Activated CD4-positive, alpha-beta T cell treated with anti-CD3 and anti-CD28 coated beads, Interleukin-2, amount 10 ng/mL, durations not matched to agents 7 days and 5 days (primary cell): ENCODE results near the gene TAS1R3. TPM values are rescaled to one million over a fixed set of nuclear protein-coding genes. Genes with fewer than 3 reads are reported as not detected.

Experiments
- CTCF ChIA-PET: fragments of 350-600 bp; sonication (Branson Sonifier 250); formaldehyde crosslinking; loops from one replicate; lab custom pipeline; 2021; ENCODE audit warnings: antibody characterized with exemption; lab: Charles Lee
- POLR2A ChIA-PET: fragments of 350-600 bp; sonication (Branson Sonifier 250); formaldehyde crosslinking; loops from one replicate; lab custom pipeline; 2021; ENCODE audit warnings: antibody characterized with exemption; lab: Charles Lee
- DNase-seq: peaks from one replicate; pipeline ENCODE4 v3.0.0-alpha.2; 2020
- H3K27ac Mint-ChIP-seq: one replicate; pipeline ENCODE4 v1.8.0; 2021; ENCODE audit warnings: mild to moderate bottlenecking, moderate library complexity, mixed read lengths
- H3K27me3 Mint-ChIP-seq: one replicate; pipeline ENCODE4 v1.8.0; 2021; ENCODE audit warnings: mixed read lengths
- H3K36me3 Mint-ChIP-seq: one replicate; pipeline ENCODE4 v1.8.0; 2021; ENCODE audit warnings: low read depth, mixed read lengths
- H3K4me1 Mint-ChIP-seq: one replicate; pipeline ENCODE4 v1.8.0; 2021; ENCODE audit warnings: mixed read lengths
- H3K4me3 Mint-ChIP-seq: one replicate; pipeline ENCODE4 v1.8.0; 2021; ENCODE audit warnings: mild to moderate bottlenecking, moderate library complexity, mixed read lengths
- H3K9me3 Mint-ChIP-seq: one replicate; pipeline ENCODE4 v1.8.0; 2021; ENCODE audit warnings: mixed read lengths
- total RNA-seq, 2 experiments: library from RNA; stranded (reverse); gene quantifications; one replicate each; pipeline ENCODE4 v1.2.3, GENCODE V29; 2021

TAS1R3 gene
- total RNA-seq, 2 experiments from 2014 or later = 3.1 to 3.7 TPM

DNA sequence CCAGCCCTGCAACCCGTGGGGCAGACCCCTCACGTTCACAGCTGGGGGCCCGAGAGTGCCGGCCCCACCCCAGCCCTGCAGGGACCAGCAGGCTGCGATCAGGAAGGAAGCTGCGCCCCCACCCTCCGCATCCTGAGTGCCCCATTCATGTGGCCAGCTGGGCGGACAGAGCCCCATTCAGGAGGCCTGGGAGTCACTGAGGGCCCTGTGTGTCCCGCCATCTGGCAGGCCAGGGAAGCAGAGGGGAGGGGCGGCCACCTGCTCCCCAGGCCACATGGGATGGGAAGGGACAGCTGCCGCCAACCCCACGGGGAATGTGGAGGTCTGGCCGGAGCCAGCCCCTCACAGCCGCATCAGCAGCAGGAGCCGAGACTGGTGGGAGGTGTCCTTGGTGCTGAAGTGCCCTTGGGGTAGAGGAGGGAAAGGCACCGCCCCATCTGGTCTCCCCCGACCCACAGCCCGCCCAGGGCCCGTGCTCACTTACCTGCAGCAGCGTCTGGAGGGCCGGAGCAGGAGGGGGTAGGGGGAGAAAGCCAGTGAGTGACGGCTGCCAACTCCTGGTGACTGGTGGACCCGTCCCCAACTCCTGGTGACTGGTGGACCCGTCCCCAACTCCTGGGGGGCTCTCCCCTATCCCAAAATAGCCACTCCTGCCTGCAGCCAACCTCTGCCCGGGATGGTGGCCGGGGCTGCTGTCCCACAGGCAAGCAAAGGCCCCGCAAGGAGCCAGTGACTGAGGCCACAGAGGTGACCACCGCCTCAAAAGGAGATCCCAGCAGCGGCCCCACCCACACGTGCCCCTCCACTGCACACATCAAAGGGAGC lies 32.0 kb upstream of the TAS1R3 start:
- H3K4me3 Mint-ChIP-seq = no peak overlapping the region
- CTCF ChIA-PET = no interaction called here
- H3K27me3 Mint-ChIP-seq = no peaks in the 10 kb centered on the region
- no peak overlapping the region for H3K27ac Mint-ChIP-seq
- POLR2A ChIA-PET = no interaction called here
- peaks cover 7% of the 10 kb centered on the region for H3K36me3 Mint-ChIP-seq
- no peak for DNase-seq
- H3K4me1 Mint-ChIP-seq = peaks cover 3% of the 10 kb centered on the region
- H3K9me3 Mint-ChIP-seq = no peaks in the 10 kb centered on the region

- ChIA-PET POLR2A (no interaction called here), CTCF (interaction anchor here (0.9 to 2.1 kb wide), 3 partner anchors 8 to 177 kb away, joined by 4 to 5 read pairs (median 4); no protein-coding TSS in a partner anchor)
- DNase-seq = peak; percentile 33
These were observed 31.3 kb upstream of the TAS1R3 start for GRCh38 chr1:1299686-1300351.

DNA sequence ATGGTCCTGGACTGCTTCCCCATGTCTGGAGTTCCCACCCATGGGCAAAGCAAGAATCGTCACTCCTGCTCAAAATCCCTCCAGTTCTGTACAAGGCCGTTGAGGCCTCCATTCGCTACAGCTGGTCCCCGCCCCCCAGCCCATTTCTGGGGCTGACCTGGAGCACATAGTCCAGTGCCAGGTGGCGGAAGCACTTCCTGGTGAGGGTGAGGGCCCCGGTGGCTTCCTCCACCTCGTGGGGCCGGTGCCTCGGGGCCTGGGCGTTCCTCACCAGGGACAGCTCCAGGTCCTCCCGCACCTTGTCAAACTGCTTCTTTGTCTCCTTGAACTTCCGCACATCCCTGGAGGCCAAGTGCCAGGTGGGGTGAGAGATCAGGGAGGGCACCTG lies 30.7 kb upstream of the TAS1R3 start:
- H3K9me3 Mint-ChIP-seq = no peaks in the 10 kb centered on the region
- H3K36me3 Mint-ChIP-seq = peaks cover 4% of the 10 kb centered on the region
- H3K27ac Mint-ChIP-seq = no peak overlapping the region
- H3K27me3 Mint-ChIP-seq = no peaks in the 10 kb centered on the region
- ChIA-PET CTCF (interaction anchor here (0.9 to 2.1 kb wide), 3 partner anchors 9 to 178 kb away, joined by 4 to 5 read pairs (median 4); no protein-coding TSS in a partner anchor), POLR2A (no interaction called here)
- H3K4me1 Mint-ChIP-seq = peaks cover 9% of the 10 kb centered on the region
- H3K4me3 Mint-ChIP-seq = no peak overlapping the region
- DNase-seq = no peak

More at GRCh38 chr1:1299686-1300351, 31.3 kb upstream of the TAS1R3 start:
- no peak overlapping the region for H3K4me3 Mint-ChIP-seq
- H3K4me1 Mint-ChIP-seq = peaks cover 7% of the 10 kb centered on the region
- no peaks in the 10 kb centered on the region for H3K9me3 Mint-ChIP-seq
- H3K27me3 Mint-ChIP-seq = no peaks in the 10 kb centered on the region
- H3K27ac Mint-ChIP-seq = no peak overlapping the region
- H3K36me3 Mint-ChIP-seq = peaks cover 7% of the 10 kb centered on the region

- CTCF ChIA-PET = no interaction called here
- POLR2A ChIA-PET = no interaction called here
- H3K36me3 Mint-ChIP-seq = peaks cover 4% of the 10 kb centered on the region
- no peak overlapping the region for H3K4me3 Mint-ChIP-seq
- no peak overlapping the region for H3K27ac Mint-ChIP-seq
- DNase-seq = no peak
- H3K9me3 Mint-ChIP-seq = no peaks in the 10 kb centered on the region
- H3K4me1 Mint-ChIP-seq = peaks cover 23% of the 10 kb centered on the region
- no peaks in the 10 kb centered on the region for H3K27me3 Mint-ChIP-seq
These were observed 29.1 kb upstream of the TAS1R3 start for GRCh38 chr1:1302006-1302430.

DNA sequence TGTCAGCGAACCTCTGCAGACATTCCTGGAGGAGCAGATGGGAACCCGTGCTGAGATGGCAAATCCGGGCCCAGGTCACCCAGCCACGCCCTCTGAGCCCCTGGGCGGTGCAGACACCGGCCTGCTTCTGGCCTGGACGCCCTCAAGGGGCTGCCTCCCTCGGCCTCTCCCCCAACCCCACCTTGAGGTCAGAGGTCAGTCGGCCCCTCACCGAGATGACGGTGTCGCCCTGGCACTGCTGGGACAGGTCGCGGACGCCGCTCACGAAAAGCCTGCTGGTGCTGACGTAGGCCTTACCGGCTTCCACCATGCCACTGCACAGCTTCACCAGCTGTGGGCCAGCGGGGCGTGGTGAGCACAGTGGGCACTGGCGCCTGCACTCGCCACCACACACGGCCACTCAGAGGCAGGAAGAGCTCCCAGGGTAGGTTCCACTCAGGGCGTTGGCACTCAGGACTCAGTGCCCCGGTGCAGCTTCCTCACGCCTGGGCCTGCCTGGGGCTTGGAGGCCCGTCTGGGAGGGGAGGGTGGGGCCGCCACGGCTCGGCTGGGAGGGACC lies 28.1 kb upstream of the TAS1R3 start:
- Mint-ChIP-seq H3K36me3 (peaks cover 4% of the 10 kb centered on the region), H3K4me1 (peaks cover 25% of the 10 kb centered on the region), H3K27ac (no peak overlapping the region), H3K27me3 (no peaks in the 10 kb centered on the region), H3K9me3 (no peaks in the 10 kb centered on the region), H3K4me3 (no peak overlapping the region)
- POLR2A ChIA-PET = no interaction called here
- DNase-seq = no peak
- CTCF ChIA-PET = interaction anchor here (1.2 kb wide), 1 partner anchor 12 kb away, joined by 3 read pairs; no protein-coding TSS in a partner anchor

DNA sequence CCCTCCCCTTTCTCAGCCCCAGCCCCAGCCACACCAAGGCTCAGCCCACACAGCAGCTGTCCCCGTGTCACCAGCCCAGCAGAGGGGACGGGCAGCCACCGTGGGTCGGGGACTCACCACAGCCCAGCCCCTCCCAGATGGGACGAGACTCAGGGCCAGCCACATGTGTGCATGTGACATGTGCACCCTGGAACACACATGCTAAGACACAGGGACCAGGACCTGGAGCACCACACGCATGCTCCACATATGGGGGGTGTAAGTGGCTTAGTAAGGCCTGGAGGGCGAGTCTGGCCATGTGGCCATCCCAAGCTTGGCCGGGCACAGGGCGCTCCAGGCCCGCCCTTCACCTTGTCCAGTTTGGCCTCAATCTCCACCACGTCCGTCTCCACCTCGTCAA lies 27.3 kb upstream of the TAS1R3 start:
- H3K36me3 Mint-ChIP-seq = peaks cover 4% of the 10 kb centered on the region
- no peak overlapping the region for H3K4me3 Mint-ChIP-seq
- ChIA-PET POLR2A (no interaction called here), CTCF (interaction anchor here (1.2 kb wide), 1 partner anchor 11 kb away, joined by 3 read pairs; no protein-coding TSS in a partner anchor)
- H3K27me3 Mint-ChIP-seq = no peaks in the 10 kb centered on the region
- no peak for DNase-seq
- no peak overlapping the region for H3K27ac Mint-ChIP-seq
- peaks cover 25% of the 10 kb centered on the region for H3K4me1 Mint-ChIP-seq
- no peaks in the 10 kb centered on the region for H3K9me3 Mint-ChIP-seq

DNA sequence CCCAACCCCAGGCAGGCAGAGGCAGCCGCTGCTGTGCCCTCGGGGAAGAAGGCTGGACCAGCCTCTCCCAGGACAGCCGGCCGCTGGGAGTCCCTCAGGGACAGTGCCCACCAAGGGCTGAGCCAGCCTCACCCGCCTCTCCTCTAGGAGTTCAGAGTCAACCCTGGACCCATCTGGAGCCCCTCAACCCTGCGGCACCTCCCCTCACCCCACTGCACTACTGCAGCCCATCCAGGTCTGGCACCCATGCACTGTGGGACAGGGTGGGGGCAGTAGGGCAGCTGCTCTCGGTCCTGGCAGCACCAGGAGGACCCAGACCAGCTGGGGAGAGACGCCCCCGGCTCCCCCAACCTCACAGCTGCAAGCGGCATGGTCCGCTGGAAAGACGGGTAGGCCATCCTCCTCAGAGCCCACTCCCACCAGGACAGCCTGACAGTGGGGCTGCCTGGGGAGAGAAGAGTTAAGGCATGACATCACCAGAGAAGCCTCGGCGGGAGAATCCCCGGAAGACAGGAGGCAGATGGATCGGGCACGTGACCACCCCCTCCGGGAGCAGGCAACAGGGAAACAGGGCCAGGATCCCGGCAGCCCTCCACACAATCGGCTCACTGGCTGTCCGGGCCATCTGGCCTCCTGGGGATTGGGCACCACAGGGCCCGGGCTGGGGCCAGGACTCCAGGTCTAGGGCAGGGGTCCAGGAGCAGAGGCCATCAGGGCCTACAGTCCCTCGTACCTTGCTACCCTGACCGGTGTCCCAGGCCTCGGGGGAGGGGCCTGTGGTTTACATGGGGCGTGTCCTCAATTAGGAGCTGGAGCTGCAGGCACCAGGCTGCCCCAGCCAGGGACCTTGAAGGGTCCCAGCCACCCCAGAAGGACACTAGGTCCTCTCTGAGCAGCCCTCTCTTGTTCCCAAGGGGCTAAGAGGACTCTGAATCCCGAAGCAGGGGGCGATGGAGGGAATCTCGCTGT lies 26.5 kb upstream of the TAS1R3 start:
- no peaks in the 10 kb centered on the region for H3K27me3 Mint-ChIP-seq
- H3K36me3 Mint-ChIP-seq = peaks cover 4% of the 10 kb centered on the region
- H3K4me3 Mint-ChIP-seq = peak overlapping the region; percentile 86
- ChIA-PET POLR2A (interaction anchor here (1.0 kb wide), 1 partner anchor 71 kb away, joined by 3 read pairs; the partner anchor contains the start of gene AURKAIP1), CTCF (interaction anchor here (0.8 to 1.3 kb wide), 6 partner anchors 9 to 241 kb away, joined by 3 to 9 read pairs (median 3); no protein-coding TSS in a partner anchor)
- peaks cover 25% of the 10 kb centered on the region for H3K4me1 Mint-ChIP-seq
- peak overlapping the region; percentile 89 for H3K27ac Mint-ChIP-seq
- no peak for DNase-seq
- H3K9me3 Mint-ChIP-seq = no peaks in the 10 kb centered on the region

DNA sequence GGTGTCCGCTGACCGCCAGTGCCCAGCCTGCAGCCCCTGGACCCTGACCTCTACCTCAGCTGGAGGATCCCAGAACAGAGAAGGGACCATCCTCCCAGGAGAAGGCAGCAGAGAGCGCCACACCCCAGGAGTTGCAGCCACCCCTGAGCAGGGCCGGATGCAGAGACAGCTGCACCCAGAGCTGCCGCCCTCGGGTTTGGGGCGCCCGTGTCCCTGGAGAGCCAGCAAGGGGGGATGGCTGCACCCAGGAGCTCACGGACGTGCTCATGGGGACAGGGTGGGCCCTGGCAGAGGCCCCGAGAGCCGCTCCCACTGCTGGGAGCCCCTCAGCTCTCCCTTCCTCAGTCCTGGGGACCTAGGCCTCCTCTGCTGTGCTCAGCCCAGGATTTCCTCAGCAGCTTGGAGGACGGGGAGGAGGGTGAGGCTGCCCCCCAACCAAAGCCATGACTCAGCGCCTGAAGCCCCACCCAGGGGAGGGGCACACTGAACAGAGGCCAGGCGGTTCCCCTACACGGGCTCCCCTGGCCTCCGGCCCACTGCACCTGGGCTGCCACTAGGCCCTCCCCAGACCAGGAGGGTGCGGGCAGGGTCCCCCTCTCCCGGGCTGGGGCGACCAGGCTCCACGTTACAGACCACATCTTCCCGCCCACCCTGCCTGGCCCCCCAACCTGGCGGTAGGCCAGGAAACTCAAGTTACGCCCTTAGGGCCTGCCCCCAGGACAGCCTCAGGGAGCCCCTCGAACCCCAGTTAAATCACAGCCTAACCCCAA lies 25.6 kb upstream of the TAS1R3 start:
- peaks cover 27% of the 10 kb centered on the region for H3K4me1 Mint-ChIP-seq
- H3K4me3 Mint-ChIP-seq = peak overlapping the region; percentile 86
- H3K27ac Mint-ChIP-seq = peak overlapping the region; percentile 89
- POLR2A ChIA-PET = interaction anchor here (1.0 kb wide), 1 partner anchor 70 kb away, joined by 3 read pairs; the partner anchor contains the start of gene AURKAIP1
- peak; percentile 79 for DNase-seq
- H3K36me3 Mint-ChIP-seq = no peaks in the 10 kb centered on the region
- no peaks in the 10 kb centered on the region for H3K27me3 Mint-ChIP-seq
- CTCF ChIA-PET = interaction anchor here (0.8 to 1.3 kb wide), 5 partner anchors 10 to 242 kb away, joined by 3 to 9 read pairs (median 3); no protein-coding TSS in a partner anchor
- no peaks in the 10 kb centered on the region for H3K9me3 Mint-ChIP-seq

DNA sequence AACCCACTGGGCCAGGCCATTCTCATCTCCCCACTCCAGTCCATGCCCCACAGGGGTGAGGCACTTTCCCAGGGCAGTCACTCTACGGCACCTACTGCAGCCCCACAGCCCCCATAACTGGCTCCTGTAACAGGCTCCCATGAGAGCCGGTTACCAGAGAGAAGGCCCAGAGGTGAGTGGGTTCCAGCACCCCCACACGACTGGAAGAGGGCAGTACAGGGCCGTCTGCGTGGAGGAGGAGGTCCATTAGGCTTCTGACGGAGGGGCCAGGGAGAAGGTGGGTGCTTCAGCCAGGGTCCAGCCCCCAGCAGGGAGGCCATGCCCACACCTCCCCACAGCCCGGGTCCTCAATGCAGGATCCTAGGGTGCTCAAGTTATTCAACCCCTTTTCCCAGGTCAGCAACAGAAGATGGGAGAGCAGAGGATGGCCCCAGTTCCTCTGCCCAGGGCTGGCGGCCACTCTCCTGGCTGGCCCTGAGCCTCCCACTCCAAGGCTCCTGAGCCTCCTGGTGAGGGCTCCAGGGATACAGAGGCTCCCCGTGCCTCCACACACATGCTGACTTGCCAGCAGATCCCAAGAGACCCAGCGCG lies 24.9 kb upstream of the TAS1R3 start:
- peak overlapping the region; percentile 89 for H3K27ac Mint-ChIP-seq
- POLR2A ChIA-PET = no interaction called here
- peaks cover 27% of the 10 kb centered on the region for H3K4me1 Mint-ChIP-seq
- H3K27me3 Mint-ChIP-seq = no peaks in the 10 kb centered on the region
- DNase-seq = no peak
- CTCF ChIA-PET = interaction anchor here (0.5 to 1.3 kb wide), 2 partner anchors 42 to 73 kb away, joined by 3 to 4 read pairs; no protein-coding TSS in a partner anchor
- H3K9me3 Mint-ChIP-seq = no peaks in the 10 kb centered on the region
- H3K4me3 Mint-ChIP-seq = peak overlapping the region; percentile 86
- H3K36me3 Mint-ChIP-seq = no peaks in the 10 kb centered on the region

DNA sequence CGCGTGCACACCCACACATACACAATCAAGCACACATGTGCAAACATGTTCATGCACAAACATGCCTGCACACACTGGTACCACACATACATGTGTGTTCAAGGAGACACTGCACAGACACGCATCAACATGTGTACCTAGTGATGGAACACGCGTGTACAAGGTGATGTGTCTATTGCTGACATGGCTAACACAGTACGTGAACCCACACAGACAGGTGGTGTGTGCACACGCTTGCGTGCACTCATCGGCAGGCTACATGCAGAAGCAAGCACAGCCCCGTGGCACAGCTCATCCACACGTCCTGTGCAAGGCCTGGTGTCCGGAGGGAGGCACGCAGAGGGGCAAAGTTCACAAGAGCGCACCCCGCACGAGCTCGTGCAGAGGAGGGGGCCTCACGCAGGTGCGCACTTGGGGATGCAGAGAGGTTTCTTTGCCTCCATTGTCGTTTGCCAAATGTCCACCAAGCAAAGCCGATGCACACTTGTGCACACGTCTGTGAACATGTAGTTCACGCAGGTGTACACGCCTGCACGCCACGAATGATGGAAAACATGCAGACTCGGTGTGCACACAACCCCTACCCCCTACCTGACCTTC lies 24.3 kb upstream of the TAS1R3 start:
- H3K27me3 Mint-ChIP-seq = no peaks in the 10 kb centered on the region
- peak overlapping the region; percentile 89 for H3K27ac Mint-ChIP-seq
- DNase-seq = no peak
- H3K36me3 Mint-ChIP-seq = no peaks in the 10 kb centered on the region
- peaks cover 27% of the 10 kb centered on the region for H3K4me1 Mint-ChIP-seq
- ChIA-PET POLR2A (no interaction called here), CTCF (interaction anchor here (0.5 kb wide), 1 partner anchor 73 kb away, joined by 3 read pairs; no protein-coding TSS in a partner anchor)
- no peaks in the 10 kb centered on the region for H3K9me3 Mint-ChIP-seq
- peak overlapping the region; percentile 86 for H3K4me3 Mint-ChIP-seq
